Mesenchymal stem cell (in vitro differentiated cells and primary cell): ENCODE measurements around the gene TMEM178A.
A peak's percentile ranks its signal among the peaks of the same experiment; 100 is the strongest.

Experiments
- DNase-seq: peaks from one replicate; pipeline ENCODE4 v3.0.0-alpha.2; 2013
- H2AFZ ChIP-seq: one replicate; pipeline ENCODE4 v1.6.1; 2013; ENCODE audit warnings: low read depth, mild to moderate bottlenecking, control low read depth, inconsistent platforms, low read length, moderate library complexity
- H2AK5ac ChIP-seq: 2 replicates; pipeline ENCODE4 v1.6.1; 2013; ENCODE audit warnings: low read length, moderate library complexity, mild to moderate bottlenecking, inconsistent platforms; ENCODE audit not compliant: severe bottlenecking
- H2BK120ac ChIP-seq: one replicate; pipeline ENCODE4 v1.6.1; 2013; ENCODE audit warnings: low read depth, mild to moderate bottlenecking, inconsistent platforms, low read length, moderate library complexity
- H2BK12ac ChIP-seq, 2 experiments: one replicate each; pipeline ENCODE4 v1.6.1; 2013; ENCODE audit warnings: inconsistent platforms in 2 of 2, low read length in 2 of 2, mild to moderate bottlenecking in 2 of 2, moderate library complexity in 2 of 2, control low read depth in 1 of 2
- H2BK15ac ChIP-seq: one replicate; pipeline ENCODE4 v1.6.1; 2013; ENCODE audit warnings: mild to moderate bottlenecking, low read depth, inconsistent platforms; ENCODE audit not compliant: poor library complexity, severe bottlenecking
- H2BK5ac ChIP-seq: 2 replicates; pipeline ENCODE4 v1.6.1; 2013; ENCODE audit warnings: low read depth, mild to moderate bottlenecking, low read length, control low read depth, inconsistent platforms; ENCODE audit not compliant: poor library complexity, severe bottlenecking
- H3K14ac ChIP-seq, 2 experiments: one replicate each; pipeline ENCODE4 v1.6.1; 2013; ENCODE audit warnings: inconsistent platforms in 2 of 2, low read length in 2 of 2, control low read depth in 1 of 2, mild to moderate bottlenecking in 1 of 2, moderate library complexity in 1 of 2
- H3K18ac ChIP-seq, 2 experiments: one replicate each; pipeline ENCODE4 v1.6.1; 2013; ENCODE audit warnings: inconsistent platforms in 2 of 2, low read length in 2 of 2, control low read depth in 1 of 2, low read depth in 1 of 2, mild to moderate bottlenecking in 1 of 2
- H3K23ac ChIP-seq, 2 experiments: one replicate each; pipeline ENCODE4 v1.6.1; 2013; ENCODE audit warnings: inconsistent platforms in 2 of 2, low read length in 2 of 2, mild to moderate bottlenecking in 2 of 2, moderate library complexity in 2 of 2, control low read depth in 1 of 2
- H3K27ac ChIP-seq: 2 replicates; pipeline ENCODE4 v1.5.1; 2013; ENCODE audit warnings: mild to moderate bottlenecking, moderate library complexity, low read length, control low read depth, inconsistent platforms; ENCODE audit not compliant: poor library complexity, severe bottlenecking
- H3K27me3 ChIP-seq, 2 experiments: 2 replicates each; pipeline versions ENCODE4 v1.6.1 to v1.7.0; 2013; ENCODE audit warnings: low read length in 2 of 2, mild to moderate bottlenecking in 2 of 2, moderate library complexity in 2 of 2, control low read depth in 1 of 2, inconsistent platforms in 1 of 2; ENCODE audit not compliant: control insufficient read depth in 1 of 2, insufficient read depth in 1 of 2
- H3K36me3 ChIP-seq, 2 experiments: 2 replicates each; pipeline versions ENCODE4 v1.6.1 to v1.7.0; 2013; ENCODE audit warnings: low read length in 2 of 2, control low read depth in 1 of 2, inconsistent platforms in 1 of 2, low read depth in 1 of 2, mild to moderate bottlenecking in 1 of 2; ENCODE audit not compliant: insufficient read depth in 2 of 2, control insufficient read depth in 1 of 2
- H3K4ac ChIP-seq, 2 experiments: one replicate each; pipeline ENCODE4 v1.6.1; 2013; ENCODE audit warnings: inconsistent platforms in 2 of 2, low read length in 2 of 2, mild to moderate bottlenecking in 2 of 2, moderate library complexity in 2 of 2, control low read depth in 1 of 2, low read depth in 1 of 2
- H3K4me1 ChIP-seq: 2 replicates; pipeline ENCODE4 v1.6.1; 2013; ENCODE audit warnings: low read depth, low read length, control low read depth; ENCODE audit not compliant: control insufficient read depth, insufficient read depth
- H3K4me2 ChIP-seq: 2 replicates; pipeline ENCODE4 v1.6.1; 2013; ENCODE audit warnings: low read length, mild to moderate bottlenecking, inconsistent platforms; ENCODE audit not compliant: poor library complexity, severe bottlenecking
- H3K4me3 ChIP-seq, 2 experiments: 2 replicates each; pipeline versions ENCODE4 v1.5.1 to v1.7.0; 2013; ENCODE audit warnings: low read length in 2 of 2, mild to moderate bottlenecking in 2 of 2, control low read depth in 1 of 2, low read depth in 1 of 2; ENCODE audit not compliant: insufficient read depth in 1 of 2
- H3K79me1 ChIP-seq: replicated peaks from 2 replicates; pipeline ENCODE4 v1.6.1; 2013; ENCODE audit warnings: mild to moderate bottlenecking, control low read depth, low read length, inconsistent platforms; ENCODE audit not compliant: poor library complexity, severe bottlenecking
- H3K9ac ChIP-seq: 2 replicates; pipeline ENCODE4 v1.7.0; 2013; ENCODE audit warnings: mild to moderate bottlenecking, low read length, moderate library complexity
- H3K9me3 ChIP-seq: 2 replicates; pipeline ENCODE4 v1.7.0; 2013; ENCODE audit warnings: mild to moderate bottlenecking, low read length; ENCODE audit not compliant: control insufficient read depth
- H4K8ac ChIP-seq: one replicate; pipeline ENCODE4 v1.6.1; 2013; ENCODE audit warnings: inconsistent platforms, mild to moderate bottlenecking, low read length, moderate library complexity
- H4K91ac ChIP-seq: one replicate; pipeline ENCODE4 v1.6.1; 2013; ENCODE audit warnings: mild to moderate bottlenecking, low read length, inconsistent platforms
- whole genome bisulfite sequencing: methylation state at CpG from one replicate; pipeline ENCODE4 v1.1.7; 2013; ENCODE audit warnings: mixed read lengths; 5-methylcytosine and 5-hydroxymethylcytosine counted together

TMEM178A gene

DNA sequence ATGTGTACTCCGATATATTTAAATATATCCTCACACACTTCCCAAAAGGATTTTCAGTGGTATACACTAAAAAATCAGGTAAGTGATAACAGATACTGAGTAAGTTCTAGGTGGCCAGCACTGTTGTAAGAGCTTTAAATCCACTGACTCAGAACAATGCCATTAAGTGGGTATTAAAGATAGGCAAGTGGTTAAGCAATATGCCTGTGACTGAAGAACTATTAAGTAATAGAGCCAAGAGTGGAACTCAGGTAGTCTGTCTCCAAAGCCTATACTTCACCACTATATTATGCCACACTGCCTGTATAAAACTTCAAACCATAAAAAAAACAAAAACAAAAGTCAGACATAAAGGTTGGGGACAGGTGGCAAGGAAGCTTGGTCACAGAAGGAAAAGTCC lies 76.2 kb downstream of the TMEM178A start:
- WGBS = no CpG with 5 or more reads among the region's 1 CpG

DNA sequence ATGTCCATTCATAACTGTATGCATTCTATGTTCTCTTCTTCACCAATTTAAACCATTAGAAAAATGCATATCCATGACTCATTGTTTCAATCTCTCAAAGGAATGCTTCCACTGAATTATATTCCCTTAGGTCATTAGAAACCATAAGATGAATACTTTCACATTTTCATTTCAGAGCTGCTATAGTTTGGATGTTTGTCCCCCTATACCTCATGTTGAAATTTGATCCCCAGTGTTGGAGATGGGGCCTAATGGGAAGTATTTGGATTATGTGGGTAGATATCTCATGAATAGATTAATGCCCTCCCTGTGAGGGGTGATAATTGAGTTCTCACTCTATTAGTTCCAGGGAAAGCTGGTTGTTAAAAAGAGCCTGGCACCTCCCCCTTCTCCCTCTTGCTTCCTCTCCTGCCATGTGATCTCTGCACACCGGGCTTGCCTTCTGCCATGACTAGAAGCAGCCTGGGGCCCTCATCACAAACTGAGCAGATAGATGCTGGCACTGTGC lies 77.6 kb downstream of the TMEM178A start:
- no peak overlapping the region for H2AFZ ChIP-seq
- H3K4me3 ChIP-seq = no peak overlapping the region
- no peak overlapping the region for H2BK5ac ChIP-seq
- no peak overlapping the region for H2AK5ac ChIP-seq
- H3K27me3 ChIP-seq = no peaks in the 10 kb centered on the region
- H2BK15ac ChIP-seq = no peak overlapping the region
- peak overlapping the region; percentile 51 for H3K27ac ChIP-seq
- no peak overlapping the region for H3K14ac ChIP-seq
- H4K8ac ChIP-seq = no peak overlapping the region
- no peak overlapping the region for H3K4me2 ChIP-seq
- peaks cover 3 to 88% of the 10 kb centered on the region in 2 experiments for H3K36me3 ChIP-seq
- no peak overlapping the region for H4K91ac ChIP-seq
- H3K9ac ChIP-seq = no peak overlapping the region
- no peak overlapping the region for H3K4ac ChIP-seq
- H3K4me1 ChIP-seq = peaks cover 2% of the 10 kb centered on the region
- WGBS = 9% methylated on average over 1 of the region's 1 CpG
- H3K9me3 ChIP-seq = no peaks in the 10 kb centered on the region
- H3K18ac ChIP-seq = no peak overlapping the region
- no peak overlapping the region for H2BK12ac ChIP-seq
- no peak overlapping the region for H3K23ac ChIP-seq
- peak; percentile 27 for DNase-seq
- H2BK120ac ChIP-seq = no peak overlapping the region
- H3K79me1 ChIP-seq = peaks cover 2% of the 10 kb centered on the region

More for the DNA sequence above, 76.2 kb downstream of the TMEM178A start:
- Histone ChIP-seq H3K27me3 (no peaks in the 10 kb centered on the region), H2BK120ac (no peak overlapping the region), H3K27ac (no peak overlapping the region), H3K4me3 (no peak overlapping the region), H4K91ac (no peak overlapping the region), H4K8ac (no peak overlapping the region), H3K36me3 (peaks cover 3 to 86% of the 10 kb centered on the region in 2 experiments), H3K79me1 (peaks cover 2% of the 10 kb centered on the region), H3K9me3 (no peaks in the 10 kb centered on the region), H3K9ac (no peak overlapping the region), H2AFZ (no peak overlapping the region), H2BK12ac (no peak overlapping the region), H2BK15ac (no peak overlapping the region), H2BK5ac (no peak overlapping the region), H3K14ac (no peak overlapping the region), H3K4me2 (no peak overlapping the region), H2AK5ac (no peak overlapping the region), H3K4me1 (peaks cover 11% of the 10 kb centered on the region), H3K18ac (no peak overlapping the region), H3K23ac (no peak overlapping the region), H3K4ac (no peak overlapping the region)
- DNase-seq = no peak

DNA sequence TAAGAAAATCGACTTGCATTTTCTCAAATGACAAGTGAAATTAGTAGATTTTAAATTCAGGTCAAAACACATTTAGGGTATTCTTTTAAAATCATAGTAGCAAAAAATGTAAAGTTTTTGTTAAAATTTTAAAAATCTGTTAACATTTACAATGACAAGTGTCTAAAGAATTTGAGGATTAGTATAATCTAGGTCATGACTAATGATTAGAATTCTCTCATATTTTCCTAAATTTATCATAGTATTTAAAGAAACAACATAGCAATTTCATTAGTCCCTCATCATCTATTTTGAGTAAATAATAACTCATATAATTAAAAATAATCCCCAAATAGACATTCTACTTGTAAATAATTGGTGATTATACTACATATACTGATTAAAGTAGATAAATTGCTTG lies 89.7 kb downstream of the TMEM178A start:
- Histone ChIP-seq H3K4me1 (no peaks in the 10 kb centered on the region), H4K8ac (no peak overlapping the region), H2BK120ac (no peak overlapping the region), H3K14ac (no peak overlapping the region), H4K91ac (no peak overlapping the region), H2AFZ (no peak overlapping the region), H3K79me1 (peaks cover 11% of the 10 kb centered on the region), H2BK5ac (no peak overlapping the region), H3K27ac (no peak overlapping the region), H3K23ac (no peak overlapping the region), H2AK5ac (no peak overlapping the region), H3K9ac (no peak overlapping the region), H3K36me3 (peaks cover 16 to 98% of the 10 kb centered on the region in 2 experiments), H2BK12ac (no peak overlapping the region), H2BK15ac (no peak overlapping the region), H3K18ac (no peak overlapping the region), H3K4me3 (no peak overlapping the region), H3K9me3 (no peaks in the 10 kb centered on the region), H3K4ac (no peak overlapping the region), H3K27me3 (no peaks in the 10 kb centered on the region), H3K4me2 (no peak overlapping the region)
- no peak for DNase-seq
- no CpG with 5 or more reads among the region's 1 CpG for WGBS

DNA sequence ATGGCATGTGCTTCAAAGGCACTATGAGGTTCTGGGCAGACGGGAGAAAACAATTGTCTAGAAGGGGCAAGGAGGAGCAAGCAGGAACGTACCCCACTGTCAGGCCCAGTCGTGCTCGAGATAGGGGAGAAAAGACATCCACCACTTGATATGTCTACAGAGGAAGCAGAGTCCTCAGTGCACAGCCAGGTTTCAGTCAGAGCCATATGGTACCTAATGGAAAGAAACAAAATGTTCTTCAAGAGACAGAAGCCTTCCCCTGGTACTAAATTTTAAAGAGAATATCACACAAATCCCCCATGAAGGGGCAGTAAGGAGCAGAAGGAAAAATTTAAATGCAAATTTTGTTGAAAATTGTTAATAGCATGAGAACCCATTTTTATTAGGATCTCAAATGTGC lies 91.4 kb downstream of the TMEM178A start:
- Histone ChIP-seq H3K27ac (no peak overlapping the region), H3K27me3 (no peaks in the 10 kb centered on the region), H2BK5ac (no peak overlapping the region), H3K18ac (no peak overlapping the region), H4K91ac (no peak overlapping the region), H3K23ac (no peak overlapping the region), H3K4me1 (no peaks in the 10 kb centered on the region), H3K36me3 (peaks cover 15 to 99% of the 10 kb centered on the region in 2 experiments), H3K4ac (no peak overlapping the region), H3K4me3 (no peak overlapping the region), H2BK120ac (no peak overlapping the region), H2AK5ac (no peak overlapping the region), H3K4me2 (no peak overlapping the region), H2BK15ac (no peak overlapping the region), H3K9me3 (no peaks in the 10 kb centered on the region), H3K9ac (no peak overlapping the region), H4K8ac (no peak overlapping the region), H3K14ac (no peak overlapping the region), H3K79me1 (peaks cover 11% of the 10 kb centered on the region), H2AFZ (no peak overlapping the region), H2BK12ac (no peak overlapping the region)
- no peak for DNase-seq
- WGBS = 97% methylated on average over 4 of the region's 4 CpGs
